Measurements from ENCODE around the gene PHYHD1. TPM values are rescaled to one million over a fixed set of nuclear protein-coding genes. Genes with fewer than 3 reads are reported as not detected.

Gene PHYHD1
- total and polyA plus RNA-seq, 2 of the 13 experiments (the other 11 are each of a cell fraction or from before 2014, with no cell fraction given), result 10.6 to 25.3 TPM

GRCh38 chr9:128979111-128979510 is 58.3 kb downstream of the PHYHD1 start:
- ChIA-PET CTCF (ENCODE audit: low intra/inter-chr PET ratio, low total read pairs) (no interaction called here), POLR2A (no interaction called here)
- intact Hi-C loops (cut with micrococcal nuclease; ENCODE audit: unreplicated experiment) (no loop called here), in situ Hi-C loops (cut with HindIII; ENCODE audit: extremely low pct_ligation_motif_present, low pct_unique_long_range_greater_than_20kb) (no loop called here)
- peaks cover 22 to 80% of the 10 kb centered on the region in 2 experiments for H3K36me3 ChIP-seq (replicated peaks in 1 of 2; ENCODE audit: control insufficient read depth in 1 of 2, insufficient read depth in 2 of 2, low read length in 2 of 2)
- H3K9ac ChIP-seq (ENCODE audit: insufficient read depth, low read depth, low read length), result no peak overlapping the region
- H3K27me3 ChIP-seq (ENCODE audit: control insufficient read depth in 1 of 2, insufficient read depth in 2 of 2, low read length in 2 of 2), result no peaks in the 10 kb centered on the region
- H3K79me2 ChIP-seq (ENCODE audit: insufficient read depth, low read length), result no peaks in the 10 kb centered on the region
- H3K9me3 ChIP-seq (ENCODE audit: low read length), result no peaks in the 10 kb centered on the region
- no peak for DNase-seq (ENCODE audit: low spot score)
- no peak overlapping the region for H2AFZ ChIP-seq (ENCODE audit: low read length)
- H3K4me2 ChIP-seq (ENCODE audit: low read depth, low read length), result no peak overlapping the region
- H3K4me3 ChIP-seq (replicated peaks in 1 of 3; ENCODE audit: insufficient read depth in 1 of 3, low read depth in 2 of 3, low read length in 3 of 3), result no peak overlapping the region
- no peaks in the 10 kb centered on the region for H3K4me1 ChIP-seq (ENCODE audit: insufficient read depth, low read length)
- no peak for ATAC-seq
- H4K20me1 ChIP-seq (ENCODE audit: insufficient read depth, low read length), result no peaks in the 10 kb centered on the region
- 97% methylated on average over 3 of the region's 3 CpGs for WGBS (ENCODE audit: low lambda C conversion rate)
- FAIRE-seq, result no peak
- TF ChIP-seq ZXDC (CRISPR knock-in tag; IDR thresholded peaks at IDR 0.05), result no peak
- no peak for TF ChIP-seq SMAD3 (CRISPR knock-in tag; IDR thresholded peaks at IDR 0.05)
- TF ChIP-seq MAX (IDR thresholded peaks at IDR 0.05), result no peak
- TF ChIP-seq ZNF138 (CRISPR knock-in tag; IDR thresholded peaks at IDR 0.05; ENCODE audit: low read depth), result no peak
- no peak for TF ChIP-seq ZNF362 (CRISPR knock-in tag; IDR thresholded peaks at IDR 0.05; ENCODE audit: borderline replicate concordance)
- no peak for TF ChIP-seq NPAS2 (CRISPR knock-in tag; IDR thresholded peaks at IDR 0.05; ENCODE audit: borderline replicate concordance)
- TF ChIP-seq ARHGAP35 (CRISPR knock-in tag; IDR thresholded peaks at IDR 0.05; ENCODE audit: borderline replicate concordance), result no peak
- TF ChIP-seq ZNF30 (CRISPR knock-in tag; IDR thresholded peaks at IDR 0.05), result no peak
- TF ChIP-seq ZNF776 (CRISPR knock-in tag; IDR thresholded peaks at IDR 0.05), result no peak
- TF ChIP-seq RBM22 (optimal IDR thresholded peaks at IDR 0.05; ENCODE audit: low read length), result no peak
- no peak for TF ChIP-seq MTERF4 (CRISPR knock-in tag; IDR thresholded peaks at IDR 0.05)
- TF ChIP-seq ZNF263 (CRISPR knock-in tag; IDR thresholded peaks at IDR 0.05), result no peak
- TF ChIP-seq ZNF350 (CRISPR knock-in tag; IDR thresholded peaks at IDR 0.05; ENCODE audit: borderline replicate concordance, low read depth), result no peak
- TF ChIP-seq ZFP90 (CRISPR knock-in tag; IDR thresholded peaks at IDR 0.05; ENCODE audit: borderline replicate concordance), result no peak
- no peak overlapping the region for H3K27ac ChIP-seq (ENCODE audit: extremely low read length, insufficient read depth, low read length)
- BruUV-seq (replicated peaks), result no TSS peak
